GM10266 (cell line): Measurements from ENCODE around the gene TNFRSF18.
A peak's percentile ranks its signal among the peaks of the same experiment; 100 is the strongest.

Source experiments
- DNase-seq: peaks from one replicate; pipeline ENCODE4 v3.0.0; 2012; ENCODE audit errors: extremely low spot score
- CTCF ChIP-seq: IDR thresholded peaks from 2 replicates; pipeline ENCODE4 v1.5.1; 2012; ENCODE audit warnings: mild to moderate bottlenecking, low read depth; ENCODE audit not compliant: control insufficient read depth, insufficient read depth; ENCODE audit errors: missing control alignments

TNFRSF18 gene

GRCh38 chr1:1173061-1173792 is 33.2 kb downstream of the TNFRSF18 start:
- TF ChIP-seq CTCF, result no peak
- no peak for DNase-seq

- DNase-seq, result peak; percentile 74
- no peak for TF ChIP-seq CTCF
These were observed 34.6 kb downstream of the TNFRSF18 start for GRCh38 chr1:1171546-1172340.

GRCh38 chr1:1171161-1171545 is 35.2 kb downstream of the TNFRSF18 start:
- no peak for DNase-seq
- no peak for TF ChIP-seq CTCF

GRCh38 chr1:1170215-1171091 is 35.9 kb downstream of the TNFRSF18 start:
- TF ChIP-seq CTCF, result no peak
- DNase-seq, result no peak

GRCh38 chr1:1169429-1170214 is 36.8 kb downstream of the TNFRSF18 start:
- TF ChIP-seq CTCF, result no peak
- no peak for DNase-seq

- no peak for TF ChIP-seq CTCF
- DNase-seq, result no peak
These were observed 37.7 kb downstream of the TNFRSF18 start for GRCh38 chr1:1168451-1169411.
